A549 (cell line): ENCODE measurements around the gene SUPT7L. TPM values are rescaled to one million over a fixed set of nuclear protein-coding genes. Genes with fewer than 3 reads are reported as not detected.

Experiments used
- ATAC-seq, 2 experiments: fragments of 200-7000 bp in 1 of 2; fragments of >200 bp in 1 of 2; cut with Nextera tagmentation in 1 of 2; cut with Tn5 transposase in 1 of 2; 3 replicates each; pipeline versions ENCODE4 v1.8.0 to v1.9.1; 2018 to 2020; ENCODE audit warnings: mild to moderate bottlenecking in 1 of 2, moderate library complexity in 1 of 2
- CTCF ChIA-PET: fragments of 300-600 bp; sonication (Branson Sonifier 250); formaldehyde crosslinking; extraction: SDS; loops from one replicate; lab custom pipeline; 2021; ENCODE audit warnings: antibody characterized with exemption, inconsistent platforms; lab: Yijun Ruan, JAX
- POLR2A ChIA-PET: fragments of 350-600 bp; formaldehyde crosslinking; extraction: SDS; loops from one replicate; lab custom pipeline; 2021; ENCODE audit warnings: antibody characterized with exemption, inconsistent platforms; lab: Yijun Ruan, JAX
- DNase-seq, 2 experiments: peaks; one replicate each; pipeline versions ENCODE4 v3.0.0 to v3.0.0-alpha.2; 2011 to 2016; ENCODE audit warnings: low read depth in 1 of 2, low spot score in 1 of 2
- FAIRE-seq: peaks from 2 replicates; lab custom pipeline; 2011; peaks lifted over from hg19 to GRCh38; lab: Jason Lieb, UNC
- H3K27ac ChIP-seq, 2 experiments: fragments of >200 bp; sonication (Bioruptor Twin); formaldehyde crosslinking; 3 replicates each; pipeline ENCODE4 v1.5.1; 2016 to 2017
- H3K4me1 ChIP-seq: fragments of >200 bp; sonication (Bioruptor Twin); formaldehyde crosslinking; 3 replicates; pipeline ENCODE4 v1.6.1; 2016
- H3K4me2 ChIP-seq: fragments of >200 bp; sonication (Bioruptor Twin); formaldehyde crosslinking; 3 replicates; pipeline ENCODE4 v1.6.1; 2016
- H3K4me3 ChIP-seq: fragments of >200 bp; sonication (Bioruptor Twin); formaldehyde crosslinking; 3 replicates; pipeline ENCODE4 v1.5.1; 2016
- H3K9me3 ChIP-seq: fragments of >200 bp; sonication (Bioruptor Twin); formaldehyde crosslinking; 3 replicates; pipeline ENCODE4 v1.6.1; 2016
- CEBPB ChIP-seq, 2 experiments: fragments of >200 bp in 1 of 2; sonication (Bioruptor Twin) in 1 of 2; formaldehyde crosslinking in 1 of 2; IDR thresholded peaks; 2 replicates each; pipeline ENCODE4 v1.6.1; 2012 to 2016
- E2F6 ChIP-seq: IDR thresholded peaks from 2 replicates; pipeline ENCODE4 v1.6.1; 2012; ENCODE audit warnings: low read depth, borderline replicate concordance
- ELK1 ChIP-seq: fragments of 150-350 bp; IDR thresholded peaks from 2 replicates; pipeline ENCODE4 v1.6.1; 2014; ENCODE audit warnings: low read depth, mild to moderate bottlenecking, low read length
- EP300 ChIP-seq, 2 experiments: fragments of >200 bp; sonication (Bioruptor Twin); formaldehyde crosslinking; IDR thresholded peaks; 2 replicates in 1 of 2; 3 replicates in 1 of 2; pipeline ENCODE4 v1.6.1; 2016 to 2017
- ESRRA ChIP-seq: fragments of 150-350 bp; IDR thresholded peaks from 2 replicates; pipeline ENCODE4 v1.6.1; 2014; ENCODE audit warnings: mild to moderate bottlenecking, low read length, borderline replicate concordance
- FOSL2 ChIP-seq, 2 experiments: fragments of 450-650 bp in 1 of 2; fragments of >200 bp in 1 of 2; sonication (Bioruptor Twin) in 1 of 2; formaldehyde crosslinking; IDR thresholded peaks; 2 replicates each; pipeline versions ENCODE4 v1.5.0 to v1.6.1; 2016 to 2020; ENCODE audit warnings: mild to moderate bottlenecking in 1 of 2, moderate library complexity in 1 of 2
- GATA3 ChIP-seq: IDR thresholded peaks from 2 replicates; pipeline ENCODE4 v1.6.1; 2012; ENCODE audit warnings: borderline replicate concordance
- HOXB5 ChIP-seq: fragments of 250-450 bp; sonication (Bioruptor Pico); IDR thresholded peaks from 2 replicates; pipeline ENCODE4 v1.5.0; 2020; ENCODE audit warnings: mild to moderate bottlenecking, moderate library complexity
- JUN ChIP-seq, 2 experiments: fragments of >200 bp; sonication (Bioruptor Twin); formaldehyde crosslinking; IDR thresholded peaks; 2 replicates in 1 of 2; 3 replicates in 1 of 2; pipeline ENCODE4 v1.6.1; 2016 to 2017
- JUNB ChIP-seq: fragments of >200 bp; sonication (Bioruptor Twin); formaldehyde crosslinking; IDR thresholded peaks from 2 replicates; pipeline ENCODE4 v1.6.1; 2016
- MAFK ChIP-seq: fragments of 450-650 bp; IDR thresholded peaks from 2 replicates; pipeline ENCODE4 v1.6.1; 2014; ENCODE audit not compliant: partially characterized antibody
- MAX ChIP-seq: IDR thresholded peaks from 2 replicates; pipeline ENCODE4 v1.6.1; 2012
- NPAS2 ChIP-seq: fragments of 250-450 bp; sonication (Bioruptor Pico); IDR thresholded peaks from 2 replicates; pipeline ENCODE4 v1.8.0; 2022; ENCODE audit warnings: mild to moderate bottlenecking, moderate library complexity, borderline replicate concordance
- TFCP2L1 ChIP-seq: fragments of 250-450 bp; sonication (Bioruptor Pico); IDR thresholded peaks from 2 replicates; pipeline ENCODE4 v1.5.0; 2021; ENCODE audit warnings: mild to moderate bottlenecking
- ZC3H11A ChIP-seq: fragments of 450-650 bp; IDR thresholded peaks from 2 replicates; pipeline ENCODE4 v1.6.1; 2014; ENCODE audit warnings: antibody characterized with exemption, mild to moderate bottlenecking
- ZFP36 ChIP-seq: fragments of 450-650 bp; IDR thresholded peaks from 2 replicates; pipeline ENCODE4 v1.6.1; 2014; ENCODE audit warnings: borderline replicate concordance; ENCODE audit not compliant: partially characterized antibody
- WGBS: methylation state at CpG from one replicate; pipeline ENCODE4 v1.1.6; 2017; ENCODE audit errors: missing lambda C conversion rate; 5-methylcytosine and 5-hydroxymethylcytosine counted together
- polyA plus RNA-seq, 4 experiments: library from polyadenylated mRNA; depleted of rRNA in 3 of 4; stranded (reverse); fragments of >200 nt; fragmentation: RNase III in 1 of 4; extraction: RNeasy Plus Mini Kit Qiagen cat#74134 plus additional on column Dnase treatment in 1 of 4; gene quantifications; 2 replicates in 3 of 4; 3 replicates in 1 of 4; pipeline ENCODE4 v1.2.3, GENCODE V29; 2011 to 2017

Gene SUPT7L
- polyA plus RNA-seq, 2 of the 4 experiments (the other 2 are of a cell fraction), result 39.5 to 67.0 TPM

- FAIRE-seq, result no peak
- TF ChIP-seq ZC3H11A, result no peak
- no peak for TF ChIP-seq TFCP2L1 (CRISPR knock-in tag)
- TF ChIP-seq ELK1, result no peak
- no peak for ATAC-seq
- WGBS, result 94% methylated on average over 5 of the region's 5 CpGs
- no peak overlapping the region for H3K4me3 ChIP-seq
- CTCF ChIA-PET, result interaction anchor here (1.5 to 5.6 kb wide), 4 partner anchors 9 to 740 kb away, joined by 7 to 44 read pairs (median 22); no protein-coding TSS in a partner anchor
- H3K4me2 ChIP-seq, result no peak overlapping the region
- no peaks in the 10 kb centered on the region for H3K9me3 ChIP-seq
- POLR2A ChIA-PET, result interaction anchor here (0.6 kb wide), 1 partner anchor 1833 kb away, joined by 4 read pairs; no protein-coding TSS in a partner anchor
- DNase-seq, result no peak
- H3K4me1 ChIP-seq, result peaks cover 78% of the 10 kb centered on the region
- H3K27ac ChIP-seq, result peak overlapping the region; percentile 91 to 99; a peak in 5 of 6 replicates
These were observed 49.8 kb upstream of the SUPT7L start for GRCh38 chr2:27713201-27713600.

- TF ChIP-seq JUN (IDR thresholded peaks at IDR 0.05), result no peak
- TF ChIP-seq ESRRA, result no peak
- TF ChIP-seq, all 56 proteins: peak for 0
- Histone ChIP-seq H3K4me2 (no peak overlapping the region; the same call in 2 of the 3 replicates), H3K4me1 (peaks cover 82% of the 10 kb centered on the region), H3K9me3 (no peaks in the 10 kb centered on the region), H3K4me3 (no peak overlapping the region), H3K27ac (peak overlapping the region; percentile 91 to 99)
- ChIA-PET CTCF (interaction anchor here (1.0 to 5.6 kb wide), 6 partner anchors 8 to 741 kb away, joined by 3 to 44 read pairs (median 8); no protein-coding TSS in a partner anchor), POLR2A (no interaction called here)
- DNase-seq (no peak), ATAC-seq (no peak), FAIRE-seq (no peak)
- WGBS, result 89% methylated on average over 1 of the region's 1 CpG
These were observed 49.1 kb upstream of the SUPT7L start for GRCh38 chr2:27712522-27712921.

GRCh38 chr2:27711804-27712203 lies 48.4 kb upstream of the SUPT7L start:
- FAIRE-seq (no peak), ATAC-seq (no peak), DNase-seq (no peak)
- WGBS, result 68% methylated on average over 5 of the region's 5 CpGs
- no peak overlapping the region for H3K4me3 ChIP-seq
- no peaks in the 10 kb centered on the region for H3K9me3 ChIP-seq
- ChIA-PET POLR2A (no interaction called here), CTCF (interaction anchor here (0.7 to 5.6 kb wide), 7 partner anchors 8 to 845 kb away, joined by 3 to 44 read pairs (median 7); no protein-coding TSS in a partner anchor)
- peaks cover 82% of the 10 kb centered on the region for H3K4me1 ChIP-seq
- H3K27ac ChIP-seq, result peak overlapping the region; percentile 91 to 99
- no peak for TF ChIP-seq EP300 (IDR thresholded peaks at IDR 0.05)
- TF ChIP-seq E2F6, result no peak
- TF ChIP-seq ELK1, result no peak
- peak overlapping the region; percentile 52 for H3K4me2 ChIP-seq

GRCh38 chr2:27710640-27711430 lies 47.4 kb upstream of the SUPT7L start:
- WGBS, result 74% methylated on average over 8 of the region's 8 CpGs
- TF ChIP-seq JUN (IDR thresholded peaks at IDR 0.05) (peak in 1 of 2 experiments; percentile 63; a peak in 1 of 5 replicates), EP300 (IDR thresholded peaks at IDR 0.05) (peak; percentile 41 to 74; a peak in 3 of 5 replicates), MAX (0 out of 2 replicates have a peak, but pooled peaks have one; percentile 26), MAFK (no peak), NPAS2 (CRISPR knock-in tag) (no peak), CEBPB (IDR thresholded peaks at IDR 0.05) (peak; percentile 84 to 88), JUNB (peak; percentile 57; the same call in 1 of the 2 replicates), FOSL2 (IDR thresholded peaks at IDR 0.05) (peak; percentile 58), FOSL2 (CRISPR knock-in tag; IDR thresholded peaks at IDR 0.05) (peak; percentile 66), ZFP36 (peak; percentile 50), GATA3 (0 out of 2 replicates have a peak, but pooled peaks have one; percentile 16), HOXB5 (CRISPR knock-in tag) (no peak)
- ChIA-PET POLR2A (no interaction called here), CTCF (interaction anchor here (0.7 to 5.6 kb wide), 5 partner anchors 9 to 846 kb away, joined by 3 to 44 read pairs (median 5); no protein-coding TSS in a partner anchor)
- H3K4me2 ChIP-seq, result peak overlapping the region; percentile 52
- H3K4me3 ChIP-seq, result no peak overlapping the region
- H3K4me1 ChIP-seq, result peaks cover 80% of the 10 kb centered on the region
- peak in 1 of 2 experiments; percentile 3; a peak in 1 of 6 replicates for ATAC-seq
- peak overlapping the region; percentile 91 to 99 for H3K27ac ChIP-seq
- peak; percentile 18 for FAIRE-seq
- DNase-seq, result peak in 1 of 2 experiments; percentile 75
- H3K9me3 ChIP-seq, result no peaks in the 10 kb centered on the region
